NCI-H2107 treated with DMSO at 0.1 percent for 48 hours (cell line): Measurements from ENCODE around the gene CHN2.
A peak's percentile ranks its signal among the peaks of the same experiment; 100 is the strongest.
"Not testable (repeated sequence)": the region's sequence is repeated elsewhere in the genome, so short reads cannot be mapped to it uniquely, and the experiment has no call there.

ENCODE experiments used
- DNase-seq: peaks from one replicate; lab custom pipeline; 2025; ENCODE audit not compliant: unreplicated experiment; lab: John Stamatoyannopoulos, UW

The CHN2 gene

DNA sequence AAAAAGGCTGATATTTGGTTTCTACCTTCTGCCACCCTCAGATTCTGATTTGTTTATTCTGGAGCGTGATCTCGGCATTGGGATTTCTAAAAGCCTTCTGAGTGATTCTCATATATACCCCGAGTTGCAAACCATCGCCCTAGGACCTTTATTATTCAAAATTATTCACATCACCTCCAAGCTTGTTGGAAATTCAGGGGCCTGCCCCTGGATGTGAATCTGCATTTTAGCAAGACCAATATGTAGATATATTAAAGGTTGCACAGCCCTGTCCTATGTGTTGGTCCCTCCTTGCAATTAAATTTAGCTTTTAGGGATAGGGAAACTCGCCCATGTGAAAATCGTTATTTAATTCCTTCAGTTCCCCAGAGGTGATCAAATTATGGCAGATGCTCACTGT lies 9.0 kb upstream of the CHN2 start:
- no peak for DNase-seq

DNA sequence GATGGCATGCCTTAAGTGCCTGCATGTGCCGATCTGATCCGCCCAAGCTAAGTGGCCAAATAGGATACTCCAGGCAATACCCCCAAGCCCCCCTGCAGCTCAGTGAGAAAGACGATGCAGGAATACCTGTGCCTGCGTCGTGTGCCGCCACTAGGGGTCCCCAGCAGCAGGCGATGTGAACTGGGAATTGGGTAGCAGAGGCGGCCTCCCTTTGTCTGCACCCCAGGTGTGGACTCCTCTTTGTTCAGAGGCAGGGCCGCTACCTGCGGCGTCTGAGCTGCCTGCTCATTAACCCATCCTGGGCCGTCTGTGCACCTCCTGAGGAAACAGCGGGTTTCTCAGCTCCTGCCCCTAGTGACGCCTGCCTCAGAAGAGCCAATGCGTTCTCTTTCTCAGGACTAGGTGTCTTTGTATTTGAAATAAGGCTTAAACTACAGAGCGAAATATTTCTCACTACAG lies 4.8 kb upstream of the CHN2 start:
- DNase-seq = peak; percentile 96

DNA sequence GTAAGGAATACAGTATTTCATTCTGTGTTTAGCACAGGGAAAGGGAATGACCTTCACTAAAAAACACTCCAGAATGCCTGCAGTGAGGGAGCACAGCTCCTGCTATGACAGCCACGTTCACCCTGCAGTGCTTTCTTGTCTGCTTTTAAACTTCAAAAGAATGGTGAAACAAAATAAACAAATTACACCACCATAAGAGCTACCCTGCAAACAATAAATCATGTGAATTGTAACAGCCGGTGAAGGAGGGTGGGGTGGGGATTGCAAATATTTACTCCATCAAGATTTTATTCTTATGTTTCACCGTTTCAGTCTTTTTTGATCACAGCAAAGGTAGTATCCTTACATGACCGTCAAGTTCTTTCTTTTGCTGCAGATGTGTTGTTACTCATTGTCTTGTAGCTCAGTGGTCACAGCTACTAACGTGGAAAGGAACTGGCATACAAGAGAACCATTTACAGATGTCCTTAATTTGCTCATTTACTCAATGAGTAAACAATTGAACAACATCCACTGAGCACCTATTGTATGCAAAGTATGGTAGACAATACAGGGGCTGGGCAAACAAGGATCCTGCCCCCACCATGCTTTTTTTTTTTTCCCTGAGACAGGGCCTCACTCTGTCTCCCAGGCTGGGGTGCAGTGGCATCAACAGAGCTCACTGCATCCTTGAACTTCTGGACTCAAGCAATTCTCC lies 4.1 kb upstream of the CHN2 start:
- peak; percentile 75 for DNase-seq

DNA sequence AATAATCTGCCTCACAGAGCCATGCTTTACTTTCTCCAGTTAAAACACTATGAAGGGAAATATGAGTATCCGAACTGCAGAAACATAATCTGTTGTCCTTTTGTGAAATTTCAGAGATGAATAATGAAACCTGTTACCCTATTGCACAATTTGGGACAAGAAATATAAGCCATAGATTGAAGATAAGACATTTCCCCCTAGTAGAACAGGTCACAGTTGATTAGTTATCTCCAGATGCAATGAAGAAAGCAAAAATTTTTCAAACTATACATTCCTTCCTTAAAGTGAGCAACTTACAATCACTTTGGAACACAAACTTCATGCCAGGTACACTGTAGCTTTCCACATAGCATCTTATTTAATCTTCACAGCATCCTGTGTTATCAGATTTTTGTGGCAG lies 2.3 kb upstream of the CHN2 start:
- peak; percentile 52 for DNase-seq

DNA sequence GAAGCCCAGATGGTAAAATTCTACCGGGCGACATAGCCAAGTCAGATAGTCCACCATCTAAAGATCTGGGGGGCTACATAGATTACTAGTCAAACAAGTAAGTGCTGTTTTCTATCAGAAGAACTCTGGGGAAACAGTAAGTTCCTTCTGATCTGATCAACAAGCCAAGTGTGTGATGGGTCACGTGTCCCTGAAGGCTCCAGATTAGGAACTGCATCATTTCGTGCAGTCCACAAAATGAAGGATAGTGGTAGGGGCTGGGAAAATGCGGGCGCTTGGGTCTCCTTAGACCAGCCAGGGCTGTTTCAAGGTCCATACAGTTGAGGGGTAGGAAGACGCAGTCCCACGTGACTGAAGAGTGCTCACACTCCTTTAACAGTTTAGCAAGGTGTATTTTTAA lies 1.8 kb upstream of the CHN2 start:
- DNase-seq = no peak

DNA sequence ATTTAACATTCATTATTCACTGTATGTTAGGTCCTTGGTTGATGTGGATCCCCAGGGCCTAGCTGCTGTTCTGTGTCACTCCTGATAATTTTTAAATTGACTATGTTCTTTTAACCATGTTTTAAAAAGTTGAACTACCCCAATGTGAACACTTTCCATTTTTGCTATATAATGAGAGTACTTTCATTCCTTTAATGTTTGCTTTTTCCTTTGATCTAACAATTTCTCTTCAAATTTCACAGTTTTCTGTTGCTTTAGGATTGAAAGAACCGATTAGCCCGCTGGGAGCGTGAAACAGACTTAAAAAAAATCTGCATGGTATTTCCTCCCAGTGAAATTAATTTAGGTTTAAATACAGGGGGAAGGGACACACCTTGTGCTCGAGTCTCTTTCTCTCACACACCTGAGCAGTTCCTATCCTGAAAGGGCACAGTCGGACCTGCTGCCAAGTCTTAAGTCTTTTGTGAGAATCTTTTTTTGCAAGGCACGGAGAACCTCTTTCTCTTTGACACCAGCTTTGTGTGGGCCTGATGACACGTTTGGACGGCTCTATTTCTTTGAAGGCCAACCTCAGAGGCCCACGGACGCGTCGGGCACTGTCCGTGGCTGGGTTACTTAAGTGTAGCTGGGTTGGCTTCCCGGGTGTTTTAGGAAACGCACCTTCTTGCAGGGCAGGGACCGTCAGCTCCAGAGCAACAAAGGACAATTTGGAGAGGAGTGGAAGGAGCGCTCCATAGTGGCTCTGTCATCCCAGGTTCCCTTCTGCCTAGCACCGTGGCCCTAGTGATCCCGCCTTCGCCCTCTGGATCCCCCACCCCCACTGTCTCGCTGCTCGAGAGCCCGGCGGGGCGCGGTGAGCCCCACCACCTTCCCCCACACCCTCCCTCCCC lies 1.0 kb upstream of the CHN2 start:
- DNase-seq = peak; percentile 53

DNA sequence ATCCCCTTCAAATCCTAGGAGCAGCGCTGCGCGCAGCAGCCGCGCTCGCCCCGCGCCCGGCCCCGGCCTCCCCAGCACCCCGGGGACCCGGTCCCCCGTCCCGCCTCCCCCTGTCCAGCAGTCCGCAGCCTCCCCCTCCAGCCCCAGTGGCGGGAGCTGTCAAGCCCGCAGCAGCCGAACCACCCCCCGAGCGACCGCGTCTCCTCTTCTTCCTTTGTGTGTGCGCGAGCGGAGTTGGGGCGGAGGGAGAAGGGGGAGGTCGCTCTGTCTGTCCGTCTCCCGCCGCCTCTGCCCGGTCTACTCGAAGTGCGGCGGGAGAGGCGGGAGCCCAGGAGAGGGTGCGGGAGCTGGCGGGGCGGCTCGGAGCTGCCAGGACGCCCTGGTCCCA lies 375 bp upstream of the CHN2 start:
- no peak for DNase-seq

DNA sequence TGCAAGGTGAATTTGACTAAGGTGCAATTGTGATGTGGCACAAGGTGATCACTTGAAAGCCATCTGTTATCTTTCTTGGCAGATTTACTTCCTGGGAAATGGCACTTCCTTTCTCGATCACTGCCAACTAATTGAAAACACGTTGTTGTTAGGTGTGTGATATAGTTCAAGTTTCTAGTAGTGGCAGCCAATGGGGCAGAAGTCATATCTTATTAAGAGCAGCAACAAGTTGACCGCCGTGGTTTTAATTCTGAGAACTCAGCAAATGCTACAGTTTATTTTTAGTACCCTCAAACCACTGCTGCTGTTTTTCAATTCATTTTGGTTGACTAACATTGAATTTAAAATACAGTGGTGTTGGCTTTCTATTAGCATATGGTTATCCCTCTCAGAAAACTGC lies 1.6 kb downstream of the CHN2 start:
- peak; percentile 53 for DNase-seq

DNA sequence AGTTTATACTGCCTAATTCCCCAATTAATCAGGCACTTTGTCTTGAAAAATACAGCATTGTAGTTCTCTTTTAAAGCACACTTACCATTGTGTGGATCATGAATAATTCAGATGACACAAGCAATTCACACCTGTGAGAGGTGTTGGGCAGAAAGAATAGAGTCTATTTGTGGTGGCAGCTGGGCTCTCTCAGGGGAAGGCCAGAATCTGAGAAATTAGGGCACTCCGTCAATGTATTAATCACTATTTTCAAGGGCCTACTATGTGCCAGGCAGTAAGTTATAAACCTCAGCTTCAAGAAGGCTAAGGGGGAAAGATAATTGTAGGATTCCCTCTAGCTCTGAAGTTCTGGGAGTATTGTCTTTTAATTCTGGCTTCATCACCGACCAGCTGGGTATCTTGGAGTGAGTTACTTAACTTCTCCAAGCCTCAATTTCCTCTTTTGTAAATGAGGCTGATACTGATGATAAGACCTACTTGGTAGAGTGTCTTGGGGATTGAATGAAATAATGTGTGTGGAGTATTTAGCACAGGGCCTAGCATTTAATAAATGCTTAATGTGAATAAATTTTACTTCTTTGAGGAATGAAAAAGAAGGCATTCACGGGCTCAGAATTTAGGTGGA lies 2.5 kb downstream of the CHN2 start:
- DNase-seq = peak; percentile 61

DNA sequence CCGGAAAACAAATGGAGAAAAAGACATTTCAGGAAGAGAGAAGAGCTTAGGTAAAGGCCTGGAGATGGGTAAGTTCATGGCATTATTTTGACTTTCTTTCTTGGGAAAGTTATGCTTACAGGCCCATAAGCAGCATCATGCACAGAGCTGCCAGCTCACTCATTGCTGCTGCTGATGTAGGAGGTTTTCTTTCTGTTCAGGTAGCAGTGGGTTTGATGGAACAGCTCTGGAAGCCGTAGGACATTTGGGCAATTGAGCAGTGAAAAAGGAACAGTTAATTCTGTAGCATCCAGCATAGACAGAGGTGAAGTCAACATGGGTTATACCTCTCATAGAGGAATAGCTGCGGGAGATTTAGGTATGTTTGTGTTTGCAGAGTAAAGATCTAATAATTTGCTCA lies 3.3 kb downstream of the CHN2 start:
- no peak for DNase-seq

DNA sequence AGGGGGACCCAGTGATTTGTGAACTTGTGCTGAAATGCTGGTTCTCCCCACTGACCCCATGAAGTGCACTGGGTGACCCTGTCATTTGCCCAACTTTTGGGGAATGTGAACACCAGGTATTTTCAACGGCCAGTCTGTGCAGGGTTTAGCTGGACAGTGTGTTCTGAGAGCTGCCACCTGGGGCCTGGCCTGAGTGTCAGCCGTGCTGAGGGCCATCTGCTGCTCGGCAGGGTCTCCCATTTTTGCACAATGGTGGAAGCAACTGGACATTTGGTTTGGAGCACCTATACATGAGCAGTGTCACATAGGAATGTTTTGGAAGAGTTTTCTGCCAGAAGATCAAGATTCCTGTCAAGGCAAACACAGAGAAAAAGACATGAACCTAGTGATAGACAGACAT lies 5.2 kb downstream of the CHN2 start:
- DNase-seq = no peak

DNA sequence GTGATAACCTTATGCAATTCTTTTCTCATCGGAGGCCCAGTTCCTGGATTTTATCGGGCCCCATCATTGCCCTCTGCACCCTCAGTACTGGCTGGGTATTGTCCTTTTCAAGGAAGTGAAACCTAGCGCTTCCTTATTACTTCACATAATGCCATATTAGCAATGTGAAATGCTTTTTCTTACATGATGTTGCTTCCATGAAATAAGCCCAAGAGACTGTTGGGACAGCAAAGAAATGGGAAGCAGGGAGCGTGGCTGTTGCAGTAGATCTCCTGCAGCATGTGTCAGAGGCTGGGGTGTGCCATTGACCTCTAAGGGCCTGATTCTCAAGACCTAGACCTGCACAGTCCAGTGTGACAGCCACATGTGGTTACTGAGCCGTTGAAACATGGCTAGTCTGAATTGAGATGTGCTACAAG lies 8.1 kb downstream of the CHN2 start:
- no peak for DNase-seq

DNA sequence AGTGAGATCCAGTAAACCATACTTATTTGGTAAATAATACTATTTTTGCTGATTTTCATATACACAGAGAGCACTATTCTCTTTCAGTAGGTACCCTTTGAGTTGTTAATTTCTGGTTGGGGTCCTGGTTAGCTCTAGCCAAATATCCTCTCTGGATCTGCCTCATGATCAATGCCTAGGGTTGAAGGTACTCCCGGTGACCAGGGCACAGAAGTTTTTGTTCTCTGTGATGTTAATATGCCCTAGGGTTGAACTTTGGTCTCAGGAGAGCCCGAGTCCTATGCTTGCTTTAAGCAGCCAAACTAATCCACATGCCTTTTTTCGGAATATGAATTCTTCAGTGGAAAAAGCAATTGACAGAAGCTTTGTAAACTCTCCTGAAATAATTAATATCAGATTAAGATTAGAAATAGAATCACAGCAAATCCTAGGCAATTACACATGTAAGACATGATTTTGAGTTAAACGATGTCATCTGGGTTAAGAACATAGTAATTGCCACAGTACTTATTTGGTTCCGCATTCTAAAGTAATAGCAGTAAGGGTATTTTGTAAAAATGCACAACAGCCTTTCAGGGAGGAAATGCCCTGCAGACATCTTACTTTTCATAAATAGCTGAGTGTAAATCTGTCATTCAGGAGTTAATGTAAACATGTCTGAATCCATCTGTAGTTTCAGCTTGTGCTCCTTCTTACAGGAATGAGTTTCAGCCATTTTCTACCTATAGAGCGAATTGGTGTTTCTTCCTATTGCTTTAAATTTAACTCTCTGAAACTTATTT lies 10.1 kb downstream of the CHN2 start:
- DNase-seq = no peak

DNA sequence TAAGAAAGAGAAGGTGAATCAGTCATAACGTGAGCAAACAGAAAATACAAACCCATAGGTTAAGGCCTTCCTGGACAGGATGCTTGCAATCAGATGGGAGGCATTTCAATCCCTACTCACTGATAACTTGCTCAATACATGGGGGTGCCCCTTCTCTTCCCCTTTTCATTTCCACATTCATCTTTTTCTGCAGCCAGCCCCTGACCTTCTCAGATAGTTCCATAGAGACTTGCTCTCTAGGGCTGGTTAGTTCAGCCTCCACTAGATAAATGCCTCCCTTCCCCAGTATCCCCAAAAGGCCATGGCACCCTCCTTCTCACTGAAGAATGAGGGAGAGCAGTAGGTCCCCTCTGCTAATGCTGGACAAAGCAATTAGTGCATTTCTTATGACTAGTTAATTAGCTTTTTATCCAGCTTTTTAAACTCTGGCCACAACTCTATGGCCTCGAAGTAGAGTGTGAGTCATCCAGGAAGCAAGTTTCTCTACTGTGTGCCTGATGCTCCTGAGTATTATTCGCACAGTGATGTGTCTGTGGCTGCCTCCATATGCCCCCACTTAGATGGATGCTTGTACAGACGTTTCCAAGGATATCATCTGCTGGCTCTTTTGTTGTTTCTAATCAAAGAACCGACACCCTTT lies 12.7 kb downstream of the CHN2 start:
- DNase-seq = no peak

DNA sequence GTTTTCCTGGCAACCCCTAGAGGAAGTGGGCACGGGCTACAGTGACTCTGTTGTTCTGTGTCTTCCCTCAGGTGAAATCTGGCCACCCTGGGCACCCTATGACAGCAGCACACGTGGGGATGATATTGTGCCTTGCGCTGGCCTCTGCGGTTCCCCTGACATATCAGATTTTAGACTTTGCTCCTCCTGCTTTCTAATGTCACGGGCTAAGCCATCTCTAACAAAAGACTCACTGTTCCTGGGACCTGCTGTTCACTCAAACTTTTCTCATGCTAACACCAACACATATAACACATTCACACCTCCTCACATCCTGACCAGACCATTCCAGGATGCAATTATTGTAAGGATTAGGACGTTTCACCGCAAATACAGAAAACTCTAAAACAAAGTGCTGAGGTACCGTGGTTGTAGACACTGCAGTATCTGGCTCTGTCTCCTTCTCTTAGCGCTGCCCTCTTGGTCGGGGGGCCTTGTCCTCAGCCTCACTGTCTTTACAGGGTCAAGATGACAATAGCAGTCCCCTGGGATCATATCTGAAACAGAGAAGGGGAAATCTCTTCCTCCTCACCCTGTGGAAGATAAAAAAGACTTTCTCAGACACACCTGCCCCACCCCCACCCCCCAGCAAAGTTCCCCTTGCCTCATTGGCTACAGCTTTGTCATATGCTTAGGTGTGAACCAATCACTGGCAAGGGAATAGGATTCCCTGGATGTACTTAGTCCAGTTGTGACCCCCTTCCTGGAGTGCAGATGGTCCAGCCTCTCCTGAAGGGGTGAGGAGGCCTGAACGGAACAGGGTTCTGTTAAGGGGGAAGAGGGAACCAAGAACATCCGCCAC lies 14.1 kb downstream of the CHN2 start:
- DNase-seq = no peak

DNA sequence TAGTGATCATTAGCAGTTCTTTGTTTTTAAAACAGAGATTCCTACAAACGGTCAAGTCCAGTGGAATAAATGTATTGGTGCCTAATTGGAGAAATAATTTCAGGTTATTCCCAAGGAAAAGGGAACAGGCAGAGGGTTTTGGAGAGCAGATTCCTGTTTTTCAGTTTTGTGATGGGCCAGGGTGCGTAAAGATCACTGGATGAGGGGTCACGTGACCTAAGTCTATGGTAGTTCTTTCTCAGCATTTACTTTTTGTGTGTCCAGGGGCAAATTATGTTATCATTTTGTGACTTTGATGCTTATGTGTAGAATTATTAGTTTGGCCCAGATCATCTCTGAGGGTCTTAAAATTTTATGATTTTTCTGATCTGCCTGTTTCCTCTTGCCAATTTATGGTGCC lies 15.2 kb downstream of the CHN2 start:
- DNase-seq = no peak

DNA sequence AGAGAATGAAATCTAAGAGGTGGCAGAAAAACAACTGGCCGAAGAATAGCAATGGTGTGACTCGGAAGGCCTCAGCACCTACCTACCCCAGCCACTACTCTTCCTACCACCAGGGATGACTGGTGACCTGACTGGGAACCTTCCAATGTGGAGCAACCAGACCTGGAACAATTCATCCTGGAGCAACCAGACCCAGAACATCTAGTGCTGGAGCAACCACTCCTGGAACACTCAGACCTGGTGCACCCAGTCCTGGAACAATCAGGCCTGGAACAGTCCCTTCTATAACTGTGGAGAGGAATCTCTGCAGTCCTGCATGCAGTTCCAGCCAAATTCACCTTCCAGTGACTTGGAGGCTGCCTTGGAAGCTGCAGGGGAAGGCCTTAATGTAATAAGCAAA lies 18.2 kb downstream of the CHN2 start:
- not testable (repeated sequence) for DNase-seq

DNA sequence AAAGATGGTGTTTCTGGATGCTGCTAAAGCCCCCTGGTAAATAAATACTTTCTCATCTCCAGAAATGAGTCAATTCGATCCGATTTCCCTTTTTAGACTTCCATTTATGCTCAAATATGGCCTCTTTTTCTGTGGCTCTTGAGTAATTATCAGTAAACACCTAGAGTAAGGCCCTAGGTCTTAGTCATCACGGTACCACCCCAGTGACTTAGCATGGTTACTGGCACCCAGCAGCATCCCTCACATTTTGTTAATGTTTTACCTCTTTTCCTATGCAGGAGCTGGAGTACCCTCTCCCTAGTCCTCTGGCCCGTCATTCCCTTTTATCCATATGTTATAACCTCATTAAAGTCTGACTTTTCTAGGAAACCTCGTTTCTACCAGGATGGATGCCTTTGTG lies 19.5 kb downstream of the CHN2 start:
- no peak for DNase-seq

DNA sequence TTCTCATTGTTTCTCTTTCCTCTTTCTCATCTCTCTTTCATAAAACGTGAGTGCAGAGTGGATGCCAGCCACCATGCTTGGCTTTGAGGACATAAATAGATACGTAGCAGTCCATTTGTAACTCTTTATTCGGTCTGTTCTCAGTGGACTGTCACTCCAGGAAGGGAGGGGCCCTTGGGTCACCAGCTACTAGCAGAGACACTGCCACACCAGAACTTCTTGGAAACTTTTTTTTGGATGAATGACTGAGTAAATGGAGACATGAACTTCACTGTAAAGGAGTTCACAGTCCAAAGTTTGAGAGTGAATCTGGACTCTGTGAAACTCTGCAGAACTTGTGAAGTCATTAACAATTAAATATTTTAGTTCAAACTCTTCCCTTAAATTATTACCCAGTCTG lies 20.2 kb downstream of the CHN2 start:
- DNase-seq = no peak

DNA sequence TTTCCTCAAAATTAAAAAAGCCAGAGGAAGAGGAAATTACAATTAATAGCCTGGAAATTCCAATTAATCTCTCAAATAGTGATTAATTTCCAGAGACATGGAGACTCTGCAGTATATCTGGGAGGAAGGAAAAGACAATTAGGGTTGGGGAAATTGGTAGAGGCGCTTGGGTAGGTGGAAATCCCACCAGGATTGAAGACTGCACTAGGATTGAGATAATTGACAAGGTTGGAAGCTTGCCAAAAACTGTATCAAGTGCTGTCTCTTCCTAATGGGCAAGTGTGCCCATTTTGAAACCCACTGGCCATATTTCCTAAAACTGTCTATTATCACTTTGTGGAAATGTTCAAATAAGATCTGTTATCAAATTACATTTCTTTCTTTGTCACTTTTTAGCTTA lies 21.6 kb downstream of the CHN2 start:
- no peak for DNase-seq
